Colon (tissue), 2 donors: ENCODE results near the gene TMEM184A.

Experiments used
- FAIRE-seq: peaks from 2 replicates; lab custom pipeline; 2012; peaks lifted over from hg19 to GRCh38; lab: Jason Lieb, UNC
- donor health status: control.
- donor health status: control.

TMEM184A gene

DNA sequence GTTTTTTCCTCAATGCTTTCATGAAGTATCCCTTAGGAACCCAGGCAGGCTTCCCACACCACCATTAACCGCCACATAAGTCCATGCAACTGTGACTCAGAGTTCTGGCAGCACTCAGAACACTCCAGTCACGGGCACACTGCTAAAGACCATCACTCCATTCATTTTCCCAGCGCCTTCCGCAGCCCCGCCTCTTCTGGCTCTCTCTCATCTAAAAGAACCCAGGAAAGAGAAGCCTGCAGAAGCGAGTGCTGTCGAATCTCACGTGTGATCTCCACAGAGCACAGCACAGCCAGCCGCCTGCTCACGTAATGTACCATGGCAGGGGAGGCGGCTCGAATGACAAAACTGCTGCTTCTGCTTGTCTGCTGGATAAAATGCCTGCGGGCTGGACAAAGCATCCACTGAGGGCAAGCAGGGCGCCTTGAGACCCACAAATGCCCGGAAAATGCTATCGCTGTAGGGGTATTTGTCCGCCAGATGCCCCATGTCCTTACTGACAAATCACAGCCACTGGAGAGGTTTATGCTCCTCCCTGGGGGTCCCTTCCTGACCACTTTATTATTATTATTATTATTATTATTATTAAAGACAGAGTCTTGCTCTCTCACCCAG, 12.0 kb upstream of the TMEM184A start:
- no peak for FAIRE-seq

DNA sequence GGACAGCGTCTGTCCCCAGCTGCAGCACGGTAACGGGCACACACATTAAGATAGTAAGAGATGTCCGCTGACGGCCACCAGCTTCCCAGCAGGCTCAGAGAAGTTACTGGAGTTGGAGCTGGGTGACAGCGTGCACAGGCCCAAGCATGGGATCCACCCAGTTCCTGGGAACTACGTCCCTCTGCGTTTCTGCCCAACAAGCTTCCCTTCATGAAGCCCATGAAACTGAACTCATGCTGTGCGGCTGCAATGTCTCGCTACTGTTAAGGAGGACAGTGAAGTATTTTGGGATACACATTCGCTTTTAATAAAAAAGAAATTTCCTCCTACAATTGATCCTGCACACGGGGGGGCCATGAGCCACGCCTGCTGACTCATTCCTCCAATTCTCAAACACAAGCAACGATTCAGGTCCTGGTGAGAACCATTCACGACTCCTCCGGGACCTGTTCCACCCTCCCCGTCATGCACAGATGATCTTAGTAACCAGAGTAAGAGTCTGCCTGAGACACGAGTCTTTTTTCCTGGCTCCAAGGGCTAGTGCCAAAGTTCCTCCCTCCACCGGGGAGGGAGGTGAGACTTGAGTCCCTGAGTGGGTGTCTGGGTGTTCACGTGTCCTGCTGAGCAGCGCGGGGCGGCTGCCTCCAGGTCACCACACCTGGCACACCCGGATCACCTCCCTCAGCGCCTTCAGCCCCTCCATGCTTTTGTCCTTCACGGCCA, 11.2 kb upstream of the TMEM184A start:
- FAIRE-seq = no peak

DNA sequence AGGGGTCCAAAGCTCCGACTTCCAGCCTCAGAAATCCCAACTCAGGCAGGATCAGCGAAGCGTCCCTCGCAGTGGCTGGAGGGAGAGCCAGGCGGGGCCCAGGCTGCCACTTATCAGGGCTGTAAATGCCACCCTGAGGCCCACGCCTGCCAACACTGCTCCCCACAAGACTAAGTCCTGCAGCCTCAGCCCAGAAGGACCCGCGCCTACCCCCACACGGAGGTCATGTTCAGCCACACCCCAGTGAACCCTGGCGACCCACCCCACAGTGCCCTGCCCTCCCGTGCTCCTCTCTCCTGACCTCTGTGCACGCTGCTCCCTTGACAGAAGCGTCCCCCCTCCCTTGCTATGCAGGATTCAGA, 10.7 kb upstream of the TMEM184A start:
- no peak for FAIRE-seq

DNA sequence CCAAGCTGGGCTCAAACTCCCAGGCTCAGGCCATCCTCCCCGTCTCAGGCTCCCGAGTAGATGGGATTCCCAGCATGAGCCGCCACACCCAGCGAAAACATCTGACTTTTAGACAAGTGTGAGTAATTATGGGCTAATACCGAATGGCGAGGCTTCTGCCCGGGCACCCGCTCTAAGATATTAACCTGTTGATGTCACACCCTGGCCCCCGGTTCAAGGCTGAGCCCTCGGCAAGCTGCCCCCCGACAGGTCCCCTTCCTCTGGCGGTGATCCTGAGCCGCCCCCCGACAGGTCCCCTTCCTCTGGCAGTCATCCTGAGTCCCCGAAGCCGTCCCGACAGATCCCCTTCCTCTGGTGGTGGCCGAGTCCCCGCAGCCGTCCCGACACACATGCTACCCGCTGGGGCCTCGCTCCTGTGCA, 8.6 kb upstream of the TMEM184A start:
- FAIRE-seq = no peak

DNA sequence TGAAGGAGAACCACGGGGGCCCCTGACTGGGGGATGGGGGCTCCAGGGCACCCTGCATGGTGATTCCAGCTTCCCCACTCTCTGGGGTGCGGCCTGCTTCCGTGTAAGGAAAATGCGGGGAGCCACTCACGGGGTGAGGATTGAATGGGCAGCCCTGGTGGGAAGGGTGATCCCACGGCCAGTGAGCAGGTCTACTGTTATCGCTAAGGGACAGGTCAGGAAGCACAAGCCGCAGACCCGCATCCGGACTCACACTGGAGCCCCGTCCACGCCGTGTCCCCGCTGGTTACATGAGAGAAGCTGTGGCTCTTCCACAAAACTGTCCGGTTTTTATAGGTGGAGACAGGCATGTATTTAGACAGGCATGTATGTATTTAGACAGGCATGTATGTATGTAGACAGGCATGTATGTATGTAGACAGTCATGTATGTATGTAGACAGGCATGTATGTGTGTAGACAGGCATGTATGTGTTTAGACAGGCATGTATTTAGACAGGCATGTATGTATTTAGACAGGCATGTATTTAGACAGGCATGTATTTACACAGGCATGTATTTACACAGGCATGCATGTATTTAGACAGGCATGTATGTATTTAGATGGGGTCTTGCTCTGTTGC, 8.1 kb upstream of the TMEM184A start:
- no peak for FAIRE-seq

DNA sequence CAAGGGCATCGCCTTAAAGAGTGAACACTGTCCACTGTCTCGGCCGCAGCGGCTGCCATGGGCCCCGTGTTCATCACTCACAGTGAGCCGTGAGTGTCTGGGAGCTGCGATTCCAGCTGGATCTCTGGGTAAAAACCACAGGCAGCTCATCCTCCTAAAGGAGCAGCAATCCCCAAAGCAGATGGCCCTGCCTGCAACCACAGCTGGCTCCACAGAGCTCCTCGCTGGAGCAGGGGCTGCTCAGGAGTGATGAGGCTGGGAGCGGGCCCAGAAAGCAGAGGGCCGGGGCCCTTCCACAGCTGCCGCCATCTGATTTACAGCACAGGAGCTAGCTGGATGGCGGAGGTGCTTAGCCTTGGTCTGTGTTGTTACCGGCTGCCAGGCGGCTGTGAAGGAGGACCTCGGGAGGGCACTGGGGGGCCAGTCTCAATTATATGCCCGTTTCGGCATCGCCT, 6.6 kb upstream of the TMEM184A start:
- no peak for FAIRE-seq

DNA sequence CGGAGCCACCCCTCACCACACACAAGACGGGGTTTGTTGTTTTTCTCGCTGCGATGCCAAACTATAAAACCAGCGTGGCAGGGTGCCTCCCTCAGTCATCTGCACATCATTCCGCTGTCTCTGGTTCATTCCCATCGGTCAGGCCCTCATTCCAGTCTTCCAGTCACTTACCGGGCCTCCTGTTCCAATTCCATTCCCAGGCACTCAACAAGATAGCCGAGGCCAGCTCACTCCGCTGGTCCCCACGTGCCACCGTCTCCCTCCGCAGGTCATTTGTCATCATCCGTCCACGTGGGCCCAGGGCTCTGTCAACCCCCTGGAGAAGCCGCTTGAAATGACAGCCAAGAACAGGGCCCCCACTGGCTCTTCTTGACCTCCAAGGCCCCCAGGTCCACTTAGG, 6.1 kb upstream of the TMEM184A start:
- FAIRE-seq = no peak

DNA sequence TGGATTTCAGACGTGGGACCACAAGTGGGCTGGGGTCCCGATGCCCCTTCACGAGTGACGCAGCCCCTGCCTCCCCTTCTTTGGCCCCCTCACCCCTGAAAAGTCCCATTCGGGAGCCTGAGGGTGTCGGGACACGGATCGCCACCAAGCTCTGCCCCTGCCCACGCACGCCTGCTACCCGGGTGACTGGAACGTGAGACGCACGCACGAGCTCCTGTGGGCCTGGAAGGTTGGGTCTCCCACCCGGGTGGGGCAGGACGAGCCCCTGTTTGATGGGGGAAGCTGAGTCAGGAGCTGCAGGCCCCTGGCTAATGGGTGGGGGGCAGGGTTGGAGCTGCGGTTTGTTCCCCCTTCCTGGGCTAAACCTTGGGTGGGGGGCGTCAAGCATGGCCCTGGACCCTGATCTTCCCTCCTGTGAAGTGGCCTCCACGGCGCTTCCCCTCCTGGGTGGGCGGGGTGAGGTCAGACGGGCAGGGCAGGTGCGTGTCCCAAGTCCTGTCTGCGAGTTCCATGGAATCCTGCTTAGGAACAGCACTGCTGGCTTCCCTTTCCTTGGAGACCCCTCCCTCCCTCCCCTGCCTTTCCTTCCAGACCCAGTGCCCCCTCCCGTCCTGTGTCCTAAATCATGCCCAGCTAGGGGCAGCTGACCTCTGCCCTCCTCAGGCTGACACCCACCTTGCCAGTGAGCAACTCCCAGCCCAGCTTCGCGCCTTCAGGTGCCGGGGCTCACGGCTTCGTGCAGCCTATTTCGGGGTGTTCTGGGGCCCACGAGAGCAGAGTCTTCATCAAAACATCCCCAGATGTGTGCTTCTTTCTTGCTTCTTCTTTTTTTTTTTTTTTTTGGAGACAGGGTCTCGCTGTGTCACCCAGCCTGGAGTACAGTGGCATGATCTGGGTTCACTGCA, 5.3 kb upstream of the TMEM184A start:
- FAIRE-seq = no peak

DNA sequence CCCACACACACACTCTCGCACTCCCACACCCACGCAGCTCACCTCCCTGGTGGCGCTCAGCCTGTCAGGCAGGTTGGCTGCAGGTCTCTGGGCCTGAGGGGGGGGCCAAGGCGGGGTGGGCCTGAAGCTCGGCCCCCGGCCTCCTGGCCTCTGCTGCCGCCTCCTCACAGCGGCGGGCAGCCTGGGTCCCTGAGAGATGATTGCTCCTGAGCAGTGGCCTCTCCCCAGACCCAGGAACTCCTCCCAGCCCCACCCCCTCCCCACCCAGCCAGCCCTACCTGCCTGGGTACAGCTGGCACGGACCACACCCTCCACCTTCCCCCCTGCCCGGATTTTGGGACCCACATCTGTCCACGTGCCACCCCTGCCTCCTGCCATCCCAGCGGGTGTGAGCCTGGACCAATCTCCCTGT, 4.6 kb upstream of the TMEM184A start:
- no peak for FAIRE-seq

DNA sequence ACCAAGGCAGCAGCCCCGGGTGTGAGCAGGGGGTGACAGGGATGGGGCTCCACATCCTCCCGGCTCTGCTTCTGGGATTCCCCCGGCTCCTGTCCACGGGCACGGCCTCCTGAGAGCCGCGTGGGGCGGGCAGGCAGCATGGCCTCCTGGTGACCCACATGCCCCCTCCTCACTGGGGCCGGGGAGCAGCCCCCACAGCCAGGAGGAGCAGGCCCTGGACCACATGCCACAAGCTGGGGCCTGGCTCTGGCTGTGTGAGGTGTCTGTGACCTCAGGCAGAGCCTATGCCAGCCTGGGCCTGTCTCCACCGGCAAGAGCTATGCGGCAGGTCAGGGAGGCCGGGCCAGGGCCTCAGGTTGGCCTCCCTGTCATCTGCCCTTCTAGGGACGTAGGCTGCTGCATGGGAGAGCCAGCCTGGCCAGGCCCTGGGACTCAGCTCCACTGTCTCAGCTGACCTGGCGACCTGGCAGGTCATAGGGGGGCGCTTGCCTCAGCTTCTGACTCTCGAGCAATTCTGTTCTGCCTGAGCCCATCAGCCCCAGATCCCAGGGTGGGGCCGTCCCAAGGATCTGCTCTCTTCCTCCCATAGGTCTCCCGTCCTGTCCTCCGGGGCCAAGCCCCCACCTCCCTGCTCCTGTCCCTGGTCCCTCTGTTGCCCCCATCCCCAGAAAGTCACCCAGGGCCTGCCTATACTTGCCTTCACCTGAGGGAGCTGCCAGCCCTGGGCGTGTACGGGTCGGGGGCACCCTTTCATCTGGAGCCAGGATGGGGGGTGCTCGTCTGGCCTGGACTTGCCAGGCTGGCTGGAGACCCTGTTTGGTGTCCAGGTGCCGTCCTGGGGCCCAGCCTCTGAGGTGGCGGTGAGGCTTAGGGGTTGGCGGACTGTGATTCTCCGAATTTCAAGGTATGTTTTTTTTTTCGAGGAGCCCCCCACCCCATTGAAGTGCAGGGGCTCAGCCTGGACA, 3.9 kb upstream of the TMEM184A start:
- FAIRE-seq = no peak

DNA sequence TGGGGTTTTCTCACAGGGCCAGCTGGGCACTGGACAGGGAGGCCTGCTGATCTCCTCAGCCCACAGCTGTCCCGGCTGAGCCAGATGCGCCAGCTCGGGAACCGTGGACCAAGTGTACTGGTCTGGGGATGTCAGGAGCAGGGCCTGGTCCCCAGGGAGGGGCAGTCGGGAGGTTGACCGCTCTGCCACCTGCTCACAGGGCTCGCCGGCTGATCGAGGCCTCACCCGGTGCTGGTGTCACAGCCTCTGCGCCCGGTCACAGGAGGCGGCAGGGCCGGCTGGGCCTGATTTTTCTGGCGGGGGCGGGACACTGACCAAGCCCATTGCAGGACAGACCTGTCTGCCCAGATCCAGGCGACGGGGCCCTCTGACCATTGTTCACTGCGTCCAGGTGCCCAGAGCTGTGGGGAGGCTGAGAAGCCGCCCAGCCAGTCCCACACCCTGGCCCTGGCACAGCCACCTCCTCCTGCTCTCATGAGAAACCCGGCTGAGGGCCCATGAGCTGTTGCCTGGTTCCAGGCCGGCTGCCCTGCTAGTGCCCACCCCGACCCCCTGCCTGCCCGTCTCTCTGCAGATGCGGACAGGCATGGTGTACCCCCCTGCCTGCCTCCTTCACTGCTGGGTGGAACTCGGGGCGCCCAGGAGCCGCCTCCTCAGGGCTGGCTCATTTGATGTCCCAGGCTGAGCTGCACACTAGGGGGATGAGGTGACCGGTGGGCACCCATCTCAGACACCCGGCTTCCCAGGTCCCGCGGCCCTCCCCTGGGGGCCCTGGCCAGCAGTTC, 3.0 kb upstream of the TMEM184A start:
- FAIRE-seq = no peak

DNA sequence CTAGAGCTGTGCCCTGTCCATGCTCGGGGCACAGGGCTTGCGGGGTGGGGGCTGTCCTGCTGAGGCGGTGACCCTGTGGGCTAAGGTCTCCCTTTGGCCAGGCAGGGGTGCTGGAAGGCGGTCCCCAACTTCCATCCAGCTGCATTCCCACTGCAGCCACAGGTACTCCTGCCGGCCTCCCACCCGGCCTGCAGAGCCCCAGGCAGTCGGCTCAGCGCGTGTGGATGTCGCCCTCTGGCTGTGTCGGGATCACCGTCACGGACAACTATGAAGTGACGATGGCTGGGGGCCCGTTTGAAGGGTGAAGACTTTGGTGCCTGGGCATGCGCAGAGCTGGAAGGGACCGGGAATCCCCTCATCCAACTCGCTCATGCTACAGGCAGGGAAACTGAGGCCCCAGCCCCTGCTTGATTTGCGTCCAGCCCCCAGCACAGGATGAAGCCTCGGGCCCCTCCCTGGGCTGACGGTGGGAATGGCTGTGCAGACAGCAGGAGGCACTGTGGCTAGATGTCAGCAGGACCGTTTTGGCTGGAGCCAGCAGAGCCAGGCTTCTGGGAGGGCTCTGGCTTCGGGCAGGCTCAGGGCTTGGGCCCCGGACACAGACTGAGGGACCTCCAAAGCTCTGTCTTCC, 2.3 kb upstream of the TMEM184A start:
- no peak for FAIRE-seq

DNA sequence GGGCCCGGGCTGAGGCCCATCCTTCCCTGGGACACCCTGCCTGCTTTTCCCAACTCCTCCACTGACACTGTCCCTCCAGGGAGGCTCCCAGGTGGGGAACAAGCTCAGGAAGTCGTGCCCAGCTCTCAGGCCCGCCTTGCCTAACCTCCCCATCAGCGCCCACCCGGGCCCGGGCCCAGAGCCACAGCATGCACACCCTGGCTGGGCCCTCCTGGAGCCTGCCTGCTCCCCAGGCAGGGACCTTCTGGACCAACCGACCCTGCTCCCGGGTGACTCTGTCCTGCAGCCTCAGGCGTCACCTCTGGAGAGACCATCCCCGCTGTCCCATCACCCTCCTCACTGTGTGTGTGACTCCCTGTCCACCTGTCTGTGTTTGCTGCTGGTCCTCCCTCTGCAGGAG, 1.8 kb upstream of the TMEM184A start:
- no peak for FAIRE-seq

DNA sequence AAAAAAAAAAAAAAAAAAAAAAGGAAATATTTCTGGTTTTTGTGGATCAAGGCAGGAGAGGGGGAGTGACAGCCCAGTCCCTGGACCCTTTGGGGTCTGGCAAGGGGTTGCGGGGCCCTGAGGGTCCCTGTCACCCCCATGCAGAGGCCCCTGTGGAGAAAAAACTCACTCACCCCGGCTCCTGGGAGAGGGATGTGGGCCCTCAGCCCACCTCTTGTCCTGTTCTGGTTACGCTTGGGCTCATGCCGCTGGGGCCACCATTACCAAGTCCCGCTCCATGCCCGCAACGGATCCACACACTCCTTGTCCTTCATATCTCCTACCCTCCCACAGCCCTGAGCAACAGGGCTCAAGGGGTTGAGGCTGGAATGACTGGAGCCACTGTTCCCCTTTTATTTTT, 1.0 kb upstream of the TMEM184A start:
- FAIRE-seq = no peak

DNA sequence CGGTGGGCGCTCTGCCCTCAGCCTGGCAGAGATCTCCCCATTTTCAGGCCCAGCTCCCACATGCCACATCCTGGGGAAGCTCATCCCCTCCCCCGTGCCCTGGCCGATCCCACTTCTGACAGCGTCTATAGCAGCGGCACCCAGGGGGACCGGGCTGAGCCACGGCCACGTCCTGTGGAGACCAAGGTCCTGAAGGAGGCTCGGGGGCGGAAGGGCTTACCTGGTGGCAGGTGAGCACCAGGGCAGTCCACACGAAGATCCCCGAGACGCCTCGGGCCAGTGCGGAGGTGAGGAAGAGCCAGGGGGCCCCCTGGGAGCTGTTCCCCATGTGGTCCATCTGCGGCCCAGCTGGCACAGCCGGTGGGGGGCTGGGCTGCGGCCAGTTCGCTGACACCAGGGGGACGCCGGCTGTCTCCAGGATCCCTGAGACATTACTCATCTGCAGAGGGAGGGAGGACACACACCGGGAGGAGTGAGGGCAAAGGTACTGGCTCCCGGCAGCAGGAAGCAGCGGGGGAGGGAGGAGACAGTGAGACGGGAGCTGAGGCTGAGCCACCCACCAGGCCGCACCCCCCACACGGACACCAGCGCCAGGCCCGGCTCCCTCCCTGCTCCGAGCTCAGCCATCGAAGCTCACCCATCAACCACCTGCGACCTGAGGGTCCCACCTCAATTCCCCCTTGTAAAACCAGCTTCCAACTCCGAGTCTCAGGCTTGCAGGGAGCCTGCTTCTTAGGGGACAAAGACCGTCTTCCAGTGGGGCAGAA, 776 bp downstream of the TMEM184A start:
- no peak for FAIRE-seq

DNA sequence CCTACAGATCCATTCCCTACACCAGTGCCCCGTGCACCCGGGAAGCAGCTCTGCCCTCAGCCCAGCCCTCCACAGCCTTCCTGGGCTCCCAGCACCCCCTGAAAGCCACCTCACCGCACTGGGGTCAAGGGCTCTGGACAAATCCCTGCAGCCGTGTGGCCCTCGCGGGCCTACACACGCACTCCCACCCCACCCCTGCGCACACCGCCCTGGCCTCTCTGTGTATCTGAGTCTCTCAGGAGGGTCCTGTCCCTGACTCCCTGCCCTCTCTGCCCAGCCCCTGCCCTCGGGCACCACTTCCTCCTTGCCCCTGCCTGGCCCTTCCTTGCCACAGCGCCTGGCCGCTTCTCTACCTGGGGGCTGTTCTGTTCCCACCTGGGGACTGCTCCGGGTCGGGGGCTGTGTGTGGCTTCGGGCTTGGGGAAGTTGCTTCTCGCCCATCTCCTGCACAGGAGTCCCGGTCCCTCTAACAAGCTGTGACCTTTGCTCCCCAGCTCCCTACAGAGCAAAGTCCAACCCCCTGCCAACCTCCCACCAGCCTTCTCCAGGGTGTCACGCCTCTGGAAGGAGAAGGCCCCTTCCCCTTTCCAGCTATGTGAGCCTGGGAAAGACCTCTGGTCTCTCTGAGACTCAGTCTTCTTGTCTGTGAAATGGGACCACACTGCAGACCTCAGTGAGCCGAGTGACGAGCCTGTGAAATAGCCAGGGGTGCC, 1.5 kb downstream of the TMEM184A start:
- FAIRE-seq = no peak

DNA sequence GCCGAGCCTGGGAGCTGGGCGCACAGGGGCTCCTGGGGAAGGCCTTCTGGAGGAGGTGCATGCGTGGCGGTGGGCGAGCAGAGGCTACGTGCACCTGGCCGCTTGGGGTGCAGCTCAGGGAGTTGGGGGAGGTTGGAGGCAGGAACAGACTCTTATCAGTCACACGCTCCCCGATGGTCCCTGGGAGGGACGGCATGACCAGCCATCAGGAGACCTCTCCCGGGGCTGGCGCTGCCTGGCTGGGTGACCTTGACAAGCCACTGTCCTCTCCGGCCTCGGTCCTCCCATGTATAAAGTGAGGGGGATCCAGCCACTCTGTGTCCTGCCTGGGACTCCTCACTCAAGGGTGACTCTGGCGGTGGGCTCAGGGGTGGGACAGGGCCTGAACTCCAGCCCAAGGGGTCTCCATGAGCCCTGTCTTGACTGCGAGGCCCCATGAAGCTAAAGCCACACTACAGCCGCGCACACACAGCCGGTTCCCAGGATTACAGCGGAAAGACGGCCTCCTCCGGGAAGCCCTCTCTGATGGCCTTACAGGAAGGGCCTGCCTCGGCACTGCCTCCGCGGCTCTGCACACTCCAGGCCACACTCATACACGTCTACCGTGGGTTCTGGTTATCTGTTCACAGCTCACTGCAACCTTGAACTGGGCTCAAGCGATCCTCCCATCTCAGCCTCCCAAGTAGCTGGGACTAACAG, 2.3 kb downstream of the TMEM184A start:
- FAIRE-seq = no peak

DNA sequence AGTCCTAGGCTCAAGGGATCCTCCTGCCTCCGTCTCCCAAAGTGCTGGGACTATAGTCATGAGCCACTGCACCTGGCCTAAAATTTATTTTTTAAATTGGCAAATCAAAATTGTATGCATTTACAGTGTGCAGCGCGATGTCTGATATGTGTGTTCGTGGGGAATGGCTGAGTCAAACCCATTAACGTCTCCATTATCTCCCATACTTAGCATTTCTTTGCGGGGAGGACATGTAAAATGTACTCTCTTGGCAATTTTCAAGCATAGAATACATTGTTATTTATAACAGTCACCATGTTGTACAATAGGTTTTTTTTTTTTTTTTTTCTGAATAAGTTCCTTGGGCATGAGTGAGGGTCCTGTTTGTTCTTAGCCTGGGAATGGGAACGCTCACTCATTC, 3.8 kb downstream of the TMEM184A start:
- FAIRE-seq = no peak
